ENCODE results near the gene ATP10D.

- TF ChIP-seq, protein P1, sequence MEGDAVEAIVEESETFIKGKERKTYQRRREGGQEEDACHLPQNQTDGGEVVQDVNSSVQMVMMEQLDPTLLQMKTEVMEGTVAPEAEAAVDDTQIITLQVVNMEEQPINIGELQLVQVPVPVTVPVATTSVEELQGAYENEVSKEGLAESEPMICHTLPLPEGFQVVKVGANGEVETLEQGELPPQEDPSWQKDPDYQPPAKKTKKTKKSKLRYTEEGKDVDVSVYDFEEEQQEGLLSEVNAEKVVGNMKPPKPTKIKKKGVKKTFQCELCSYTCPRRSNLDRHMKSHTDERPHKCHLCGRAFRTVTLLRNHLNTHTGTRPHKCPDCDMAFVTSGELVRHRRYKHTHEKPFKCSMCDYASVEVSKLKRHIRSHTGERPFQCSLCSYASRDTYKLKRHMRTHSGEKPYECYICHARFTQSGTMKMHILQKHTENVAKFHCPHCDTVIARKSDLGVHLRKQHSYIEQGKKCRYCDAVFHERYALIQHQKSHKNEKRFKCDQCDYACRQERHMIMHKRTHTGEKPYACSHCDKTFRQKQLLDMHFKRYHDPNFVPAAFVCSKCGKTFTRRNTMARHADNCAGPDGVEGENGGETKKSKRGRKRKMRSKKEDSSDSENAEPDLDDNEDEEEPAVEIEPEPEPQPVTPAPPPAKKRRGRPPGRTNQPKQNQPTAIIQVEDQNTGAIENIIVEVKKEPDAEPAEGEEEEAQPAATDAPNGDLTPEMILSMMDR (IDR thresholded peaks at IDR 0.05): no peak
- no peak for TF ChIP-seq EP300 (IDR thresholded peaks at IDR 0.05)
Observed at GRCh38 chr4:47606482-47606881, 121.4 kb downstream of the ATP10D start.

Data from upper lobe of left lung (tissue), 4 donors.